H9 (cell line): ENCODE measurements around the gene GLRA2. TPM values are rescaled to one million over a fixed set of nuclear protein-coding genes. Genes with fewer than 3 reads are reported as not detected.

Experiments used
- DNase-seq: peaks from one replicate; pipeline ENCODE4 v3.0.0-alpha.2; 2017
- H2AFZ ChIP-seq: one replicate; pipeline ENCODE4 v1.6.1; 2013; ENCODE audit warnings: mild to moderate bottlenecking, low read length, control low read depth, moderate library complexity
- H2AK5ac ChIP-seq: 2 replicates; pipeline ENCODE4 v1.6.1; 2013; ENCODE audit warnings: low read length, control low read depth, mixed read lengths; ENCODE audit not compliant: insufficient read length
- H2BK120ac ChIP-seq: one replicate; pipeline ENCODE4 v1.6.1; 2013; ENCODE audit warnings: low read depth, mild to moderate bottlenecking, low read length, control low read depth, inconsistent platforms; ENCODE audit not compliant: poor library complexity, severe bottlenecking
- H2BK12ac ChIP-seq: 2 replicates; pipeline ENCODE4 v1.6.1; 2013; ENCODE audit warnings: low read length, control low read depth, mixed read lengths, low read depth; ENCODE audit not compliant: insufficient read length
- H2BK15ac ChIP-seq: 2 replicates; pipeline ENCODE4 v1.6.1; 2013; ENCODE audit warnings: low read depth, low read length, control low read depth
- H2BK20ac ChIP-seq: one replicate; pipeline ENCODE4 v1.6.1; 2013; ENCODE audit warnings: low read depth, mild to moderate bottlenecking, low read length, control low read depth, inconsistent platforms; ENCODE audit not compliant: poor library complexity, severe bottlenecking
- H2BK5ac ChIP-seq: 2 replicates; pipeline ENCODE4 v1.6.1; 2013; ENCODE audit warnings: low read length, control low read depth, mixed read lengths; ENCODE audit not compliant: insufficient read length
- H3K14ac ChIP-seq: 2 replicates; pipeline ENCODE4 v1.6.1; 2013; ENCODE audit warnings: low read length, control low read depth; ENCODE audit not compliant: insufficient read depth
- H3K18ac ChIP-seq: 2 replicates; pipeline ENCODE4 v1.6.1; 2013; ENCODE audit warnings: low read depth, mild to moderate bottlenecking, mixed read lengths, low read length, control low read depth; ENCODE audit not compliant: insufficient read length
- H3K23ac ChIP-seq: 2 replicates; pipeline ENCODE4 v1.6.1; 2013; ENCODE audit warnings: low read length, control low read depth, mixed read lengths, low read depth; ENCODE audit not compliant: insufficient read length
- H3K23me2 ChIP-seq: 2 replicates; pipeline ENCODE4 v1.6.1; 2013; ENCODE audit warnings: low read depth, mild to moderate bottlenecking, mixed read lengths, low read length, control low read depth; ENCODE audit not compliant: insufficient read length, poor library complexity, severe bottlenecking
- H3K27ac ChIP-seq: 2 replicates; pipeline ENCODE4 v1.5.1; 2013; ENCODE audit warnings: low read length, control low read depth, mixed read lengths, low read depth; ENCODE audit not compliant: insufficient read length
- H3K27me3 ChIP-seq: 2 replicates; pipeline ENCODE4 v1.6.1; 2013; ENCODE audit warnings: low read length, control low read depth, inconsistent platforms; ENCODE audit not compliant: insufficient read depth
- H3K4ac ChIP-seq: 2 replicates; pipeline ENCODE4 v1.6.1; 2013; ENCODE audit warnings: low read depth, mild to moderate bottlenecking, control low read depth, inconsistent platforms, low read length, moderate library complexity
- H3K4me1 ChIP-seq: 2 replicates; pipeline ENCODE4 v1.6.1; 2013; ENCODE audit warnings: low read length, control low read depth, inconsistent platforms; ENCODE audit not compliant: insufficient read depth
- H3K4me2 ChIP-seq: 2 replicates; pipeline ENCODE4 v1.6.1; 2013; ENCODE audit warnings: low read length, control low read depth, mixed read lengths; ENCODE audit not compliant: insufficient read length, insufficient read depth
- H3K56ac ChIP-seq: 2 replicates; pipeline ENCODE4 v1.6.1; 2013; ENCODE audit warnings: low read depth, mild to moderate bottlenecking, mixed read lengths, low read length, control low read depth; ENCODE audit not compliant: insufficient read length
- H3K79me1 ChIP-seq: 2 replicates; pipeline ENCODE4 v1.6.1; 2013; ENCODE audit warnings: low read depth, mild to moderate bottlenecking, moderate library complexity, low read length, control low read depth, inconsistent platforms; ENCODE audit not compliant: insufficient read depth, poor library complexity, severe bottlenecking
- H3K79me2 ChIP-seq: 2 replicates; pipeline ENCODE4 v1.6.1; 2013; ENCODE audit warnings: low read length, control low read depth, inconsistent platforms; ENCODE audit not compliant: insufficient read depth
- H3K9ac ChIP-seq: 2 replicates; pipeline ENCODE4 v1.6.1; 2013; ENCODE audit warnings: low read length, control low read depth, mixed read lengths; ENCODE audit not compliant: insufficient read length; ENCODE audit errors: extremely low read depth
- H3K9me3 ChIP-seq: one replicate; pipeline ENCODE4 v1.6.1; 2013; ENCODE audit warnings: low read depth, low read length, inconsistent platforms; ENCODE audit not compliant: control insufficient read depth
- H3T11ph ChIP-seq: one replicate; pipeline ENCODE4 v1.6.1; 2013; ENCODE audit warnings: mild to moderate bottlenecking, low read length, control low read depth, inconsistent platforms
- H4K20me1 ChIP-seq: one replicate; pipeline ENCODE4 v1.6.1; 2013; ENCODE audit not compliant: control insufficient read depth, insufficient read length, insufficient read depth
- H4K5ac ChIP-seq: 2 replicates; pipeline ENCODE4 v1.6.1; 2013; ENCODE audit warnings: low read depth, mild to moderate bottlenecking, mixed read lengths, low read length, control low read depth; ENCODE audit not compliant: insufficient read length
- H4K8ac ChIP-seq: replicated peaks from 2 replicates; pipeline ENCODE4 v1.6.1; 2013; ENCODE audit warnings: low read length, control low read depth, mixed read lengths, low read depth; ENCODE audit not compliant: insufficient read length
- H4K91ac ChIP-seq: 2 replicates; pipeline ENCODE4 v1.6.1; 2013; ENCODE audit warnings: low read depth, mild to moderate bottlenecking, moderate library complexity, mixed read lengths, low read length, control low read depth; ENCODE audit not compliant: insufficient read length
- H3K27ac Mint-ChIP-seq, 3 experiments: 2 replicates in 2 of 3; 3 replicates in 1 of 3; pipeline ENCODE4 v1.8.0; 2020 to 2021; ENCODE audit warnings: mixed read lengths in 3 of 3, mild to moderate bottlenecking in 1 of 3, moderate library complexity in 1 of 3
- H3K27me3 Mint-ChIP-seq: 2 replicates; pipeline ENCODE4 v1.8.0; 2021; ENCODE audit warnings: low read depth, mild to moderate bottlenecking, moderate library complexity, mixed read lengths
- H3K36me3 Mint-ChIP-seq, 3 experiments: 2 replicates in 2 of 3; 3 replicates in 1 of 3; pipeline ENCODE4 v1.8.0; 2020 to 2021; ENCODE audit warnings: low read depth in 3 of 3, mixed read lengths in 3 of 3; ENCODE audit not compliant: insufficient read depth in 1 of 3
- H3K4me1 Mint-ChIP-seq, 2 experiments: 2 replicates each; pipeline ENCODE4 v1.8.0; 2020; ENCODE audit warnings: mixed read lengths in 2 of 2
- H3K4me3 Mint-ChIP-seq, 2 experiments: 2 replicates in 1 of 2; 3 replicates in 1 of 2; pipeline ENCODE4 v1.8.0; 2020 to 2021; ENCODE audit warnings: mild to moderate bottlenecking in 2 of 2, mixed read lengths in 2 of 2, moderate library complexity in 1 of 2
- H3K9me3 Mint-ChIP-seq, 2 experiments: 2 replicates in 1 of 2; 3 replicates in 1 of 2; pipeline ENCODE4 v1.8.0; 2020; ENCODE audit warnings: mild to moderate bottlenecking in 2 of 2, mixed read lengths in 2 of 2, moderate library complexity in 1 of 2
- WGBS: extraction: QIAGEN DNeasy Blood & Tissue Kit; methylation state at CpG from one replicate; pipeline ENCODE4 v1.1.7; 2013; ENCODE audit warnings: missing lambda C conversion rate, low lambda C conversion rate, mixed read lengths; ENCODE audit not compliant: insufficient read length; ENCODE audit errors: extremely low coverage; 5-methylcytosine and 5-hydroxymethylcytosine counted together
- total RNA-seq: library from RNA; stranded (reverse); gene quantifications from 2 replicates; pipeline ENCODE4 v1.2.1, GENCODE V29; 2021
- TF ChIP-seq, protein P1 (sequence below): fragments of 200-600 bp; sonication (generic); conservative IDR thresholded peaks from 3 replicates; pipeline ENCODE4 v1.8.0; 2021; ENCODE audit warnings: antibody characterized with exemption, mild to moderate bottlenecking

Gene GLRA2
- total RNA-seq, 1 experiment from 2014 or later, result not detected

DNA sequence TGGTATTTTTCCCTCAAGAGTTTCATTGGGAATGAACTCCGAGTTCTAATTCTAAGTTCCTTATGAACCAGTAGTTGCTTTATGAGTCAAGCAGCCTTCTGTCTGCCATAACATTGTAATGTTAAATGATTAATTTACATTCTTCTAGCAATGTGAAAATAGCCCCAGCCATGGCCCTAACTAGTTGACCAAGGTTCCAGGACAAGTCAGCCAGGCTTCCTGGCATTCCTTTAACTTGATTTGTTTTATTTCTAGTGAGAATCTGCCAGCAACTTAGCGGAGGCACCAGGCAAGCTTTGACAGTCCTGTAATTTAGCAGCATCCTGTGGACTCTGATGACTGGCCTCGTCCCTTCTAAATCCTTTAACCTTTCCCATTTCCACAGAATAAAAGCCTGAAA lies 69.0 kb downstream of the GLRA2 start:
- Histone ChIP-seq H3K23ac (no peak overlapping the region), H3K79me2 (no peaks in the 10 kb centered on the region), H2BK12ac (no peak overlapping the region), H3K18ac (no peak overlapping the region), H2BK5ac (no peak overlapping the region), H2AK5ac (no peak overlapping the region), H4K91ac (no peak overlapping the region), H3K9ac (no peak overlapping the region), H3K4me1 (peaks cover 3% of the 10 kb centered on the region; the same call in 1 of the 2 replicates), H3K9me3 (peaks cover 5% of the 10 kb centered on the region), H3K4me2 (no peak overlapping the region), H3K27ac (no peak overlapping the region), H3K4ac (no peak overlapping the region), H2BK15ac (no peak overlapping the region), H3K23me2 (no peaks in the 10 kb centered on the region), H2AFZ (no peak overlapping the region), H4K20me1 (no peaks in the 10 kb centered on the region), H3K79me1 (no peaks in the 10 kb centered on the region), H3K14ac (no peak overlapping the region), H3T11ph (no peak overlapping the region), H4K8ac (no peak overlapping the region), H3K27me3 (no peaks in the 10 kb centered on the region), H3K56ac (no peak overlapping the region), H2BK20ac (no peak overlapping the region), H4K5ac (no peak overlapping the region), H2BK120ac (no peak overlapping the region)
- WGBS, result no CpG with 5 or more reads among the region's 3 CpGs
- H3K27me3 Mint-ChIP-seq, result no peaks in the 10 kb centered on the region; the same call in 1 of the 2 replicates
- DNase-seq, result peak; percentile 24
- peaks cover 67 to 73% of the 10 kb centered on the region in 2 experiments for H3K9me3 Mint-ChIP-seq
- peaks cover 28 to 31% of the 10 kb centered on the region in 2 experiments for H3K4me1 Mint-ChIP-seq
- H3K27ac Mint-ChIP-seq, result peak overlapping the region in 1 of 3 experiments; percentile 89; a peak in 1 of 7 replicates
- H3K4me3 Mint-ChIP-seq, result no peak overlapping the region
- peaks cover 4 to 7% (median 5%) of the 10 kb centered on the region in 3 experiments; a peak in 6 of 7 replicates for H3K36me3 Mint-ChIP-seq
- TF ChIP-seq, protein P1, sequence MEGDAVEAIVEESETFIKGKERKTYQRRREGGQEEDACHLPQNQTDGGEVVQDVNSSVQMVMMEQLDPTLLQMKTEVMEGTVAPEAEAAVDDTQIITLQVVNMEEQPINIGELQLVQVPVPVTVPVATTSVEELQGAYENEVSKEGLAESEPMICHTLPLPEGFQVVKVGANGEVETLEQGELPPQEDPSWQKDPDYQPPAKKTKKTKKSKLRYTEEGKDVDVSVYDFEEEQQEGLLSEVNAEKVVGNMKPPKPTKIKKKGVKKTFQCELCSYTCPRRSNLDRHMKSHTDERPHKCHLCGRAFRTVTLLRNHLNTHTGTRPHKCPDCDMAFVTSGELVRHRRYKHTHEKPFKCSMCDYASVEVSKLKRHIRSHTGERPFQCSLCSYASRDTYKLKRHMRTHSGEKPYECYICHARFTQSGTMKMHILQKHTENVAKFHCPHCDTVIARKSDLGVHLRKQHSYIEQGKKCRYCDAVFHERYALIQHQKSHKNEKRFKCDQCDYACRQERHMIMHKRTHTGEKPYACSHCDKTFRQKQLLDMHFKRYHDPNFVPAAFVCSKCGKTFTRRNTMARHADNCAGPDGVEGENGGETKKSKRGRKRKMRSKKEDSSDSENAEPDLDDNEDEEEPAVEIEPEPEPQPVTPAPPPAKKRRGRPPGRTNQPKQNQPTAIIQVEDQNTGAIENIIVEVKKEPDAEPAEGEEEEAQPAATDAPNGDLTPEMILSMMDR, result no peak
